Calu3 (cell line): ENCODE data around the gene GLT8D2. TPM values are rescaled to one million over a fixed set of nuclear protein-coding genes. Genes with fewer than 3 reads are reported as not detected.
A peak's percentile ranks its signal among the peaks of the same experiment; 100 is the strongest.

Experiments used
- BruUV-seq: library from RNA; stranded (reverse); fragments of 400-500 nt; replicated peaks from 2 replicates; lab custom pipeline; 2021; lab: Mats Ljungman, UMichigan
- CTCF ChIA-PET: fragments of 300-600 bp; sonication (Branson Sonifier 250); formaldehyde crosslinking; loops from one replicate; lab custom pipeline; 2022; ENCODE audit warnings: antibody characterized with exemption; lab: Charles Lee
- DNase-seq: peaks from one replicate; pipeline ENCODE4 v3.0.0; 2022
- H3K27ac Mint-ChIP-seq: one replicate; pipeline ENCODE4 v1.8.0; 2022; ENCODE audit warnings: mixed read lengths; ENCODE audit not compliant: unreplicated experiment
- H3K27me3 Mint-ChIP-seq: one replicate; pipeline ENCODE4 v1.8.0; 2022; ENCODE audit warnings: mixed read lengths; ENCODE audit not compliant: unreplicated experiment
- H3K36me3 Mint-ChIP-seq: one replicate; pipeline ENCODE4 v1.8.0; 2022; ENCODE audit warnings: mild to moderate bottlenecking, moderate library complexity, mixed read lengths; ENCODE audit not compliant: insufficient read depth, unreplicated experiment
- H3K4me1 Mint-ChIP-seq: one replicate; pipeline ENCODE4 v1.8.0; 2022; ENCODE audit warnings: mild to moderate bottlenecking, low read depth, mixed read lengths; ENCODE audit not compliant: unreplicated experiment
- H3K4me3 Mint-ChIP-seq: one replicate; pipeline ENCODE4 v1.8.0; 2022; ENCODE audit warnings: mild to moderate bottlenecking, low read depth, moderate library complexity, mixed read lengths; ENCODE audit not compliant: unreplicated experiment
- H3K9me3 Mint-ChIP-seq: one replicate; pipeline ENCODE4 v1.8.0; 2022; ENCODE audit warnings: low read depth, mixed read lengths; ENCODE audit not compliant: unreplicated experiment
- intact Hi-C: fragments of 100-400 bp; cut with micrococcal nuclease; formaldehyde crosslinking; loops from one replicate; pipeline ENCODE4 v1.10.0; 2022; ENCODE audit not compliant: unreplicated experiment
- total RNA-seq: library from RNA; stranded (reverse); gene quantifications from 2 replicates; pipeline ENCODE4 v1.2.3, GENCODE V29; 2022
- TF ChIP-seq, protein P1 (sequence below): fragments of 200-600 bp; IDR thresholded peaks from one replicate; pipeline ENCODE4 v1.8.0; 2022; ENCODE audit warnings: antibody characterized with exemption; ENCODE audit not compliant: unreplicated experiment

The GLT8D2 gene
- total RNA-seq, 1 experiment from 2014 or later, result not detected

DNA sequence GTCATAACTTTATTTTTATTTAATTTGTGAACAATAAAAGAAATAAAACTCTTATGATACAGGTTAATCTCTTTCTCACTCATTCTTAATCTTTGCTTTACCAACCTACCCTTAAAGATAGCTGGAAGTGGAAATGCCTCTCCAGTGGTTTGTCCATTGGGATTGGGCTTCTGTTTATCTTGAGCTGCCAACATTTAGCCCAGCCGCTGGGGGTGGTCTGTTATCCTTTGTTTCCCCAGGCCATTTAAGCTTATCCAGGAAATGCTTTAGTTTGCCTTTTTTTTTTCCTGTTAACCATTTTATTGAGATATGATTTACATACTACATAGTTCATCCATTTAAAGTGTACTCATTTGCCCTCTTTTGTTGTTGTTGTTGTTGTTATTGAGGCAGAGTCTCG, 76.1 kb downstream of the GLT8D2 start:
- H3K4me3 Mint-ChIP-seq, result no peak overlapping the region
- H3K4me1 Mint-ChIP-seq, result peaks cover 18% of the 10 kb centered on the region
- H3K9me3 Mint-ChIP-seq, result no peaks in the 10 kb centered on the region
- TF ChIP-seq, protein P1, sequence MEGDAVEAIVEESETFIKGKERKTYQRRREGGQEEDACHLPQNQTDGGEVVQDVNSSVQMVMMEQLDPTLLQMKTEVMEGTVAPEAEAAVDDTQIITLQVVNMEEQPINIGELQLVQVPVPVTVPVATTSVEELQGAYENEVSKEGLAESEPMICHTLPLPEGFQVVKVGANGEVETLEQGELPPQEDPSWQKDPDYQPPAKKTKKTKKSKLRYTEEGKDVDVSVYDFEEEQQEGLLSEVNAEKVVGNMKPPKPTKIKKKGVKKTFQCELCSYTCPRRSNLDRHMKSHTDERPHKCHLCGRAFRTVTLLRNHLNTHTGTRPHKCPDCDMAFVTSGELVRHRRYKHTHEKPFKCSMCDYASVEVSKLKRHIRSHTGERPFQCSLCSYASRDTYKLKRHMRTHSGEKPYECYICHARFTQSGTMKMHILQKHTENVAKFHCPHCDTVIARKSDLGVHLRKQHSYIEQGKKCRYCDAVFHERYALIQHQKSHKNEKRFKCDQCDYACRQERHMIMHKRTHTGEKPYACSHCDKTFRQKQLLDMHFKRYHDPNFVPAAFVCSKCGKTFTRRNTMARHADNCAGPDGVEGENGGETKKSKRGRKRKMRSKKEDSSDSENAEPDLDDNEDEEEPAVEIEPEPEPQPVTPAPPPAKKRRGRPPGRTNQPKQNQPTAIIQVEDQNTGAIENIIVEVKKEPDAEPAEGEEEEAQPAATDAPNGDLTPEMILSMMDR, result no peak
- intact Hi-C loops, result no loop called here
- H3K36me3 Mint-ChIP-seq, result peaks cover 29% of the 10 kb centered on the region
- BruUV-seq, result no TSS peak
- no peak overlapping the region for H3K27ac Mint-ChIP-seq
- no peaks in the 10 kb centered on the region for H3K27me3 Mint-ChIP-seq
- CTCF ChIA-PET, result no interaction called here
- DNase-seq, result no peak

DNA sequence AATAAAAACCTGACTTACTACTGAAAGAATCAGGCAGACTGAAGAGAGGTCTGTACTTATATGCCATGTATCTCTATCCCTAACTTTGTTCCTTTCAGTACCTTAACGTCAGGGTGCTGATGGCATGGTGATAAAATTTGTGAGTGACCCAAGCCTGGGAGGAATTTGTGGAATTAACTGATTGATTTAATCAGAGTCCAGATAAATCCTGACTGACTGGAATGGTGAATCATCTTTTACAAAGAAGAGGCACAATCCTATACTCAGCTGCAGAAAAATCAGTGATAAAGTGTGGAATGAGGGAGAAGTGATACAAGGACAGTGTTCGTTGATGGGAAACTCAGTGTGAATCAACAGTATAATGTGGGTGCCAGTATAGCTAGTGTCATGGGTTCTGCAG, 80.6 kb downstream of the GLT8D2 start:
- intact Hi-C loops, result loop anchor here (5.0 kb wide), 1 partner anchor 138 kb away; no protein-coding TSS in a partner anchor
- BruUV-seq, result no TSS peak
- Mint-ChIP-seq H3K27me3 (no peaks in the 10 kb centered on the region), H3K4me3 (no peak overlapping the region), H3K27ac (no peak overlapping the region), H3K9me3 (no peaks in the 10 kb centered on the region), H3K4me1 (peaks cover 33% of the 10 kb centered on the region), H3K36me3 (peaks cover 49% of the 10 kb centered on the region)
- TF ChIP-seq, protein P1, result no peak
- CTCF ChIA-PET, result interaction anchor here (1.2 kb wide), 1 partner anchor 140 kb away, joined by 5 read pairs; no protein-coding TSS in a partner anchor
- no peak for DNase-seq

DNA sequence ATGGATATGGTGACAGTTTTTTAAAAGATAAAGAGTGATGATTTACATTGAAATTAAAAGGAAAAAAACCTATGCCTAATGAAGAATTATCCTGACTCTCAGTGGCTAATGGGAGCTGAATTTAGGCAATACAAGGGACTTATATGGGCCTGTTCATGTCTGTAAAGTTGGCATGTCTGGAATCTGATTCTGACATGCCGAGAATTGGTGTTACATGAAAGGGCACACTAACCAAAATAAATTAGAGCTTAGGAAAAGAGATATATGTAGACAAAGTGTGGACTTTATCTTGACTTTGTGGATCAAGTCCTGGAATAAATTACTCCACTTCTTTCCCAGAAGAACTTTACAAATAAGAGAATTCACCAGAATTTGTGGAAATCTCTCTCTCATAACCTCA, 83.3 kb downstream of the GLT8D2 start:
- intact Hi-C loops, result loop anchor here (5.0 kb wide), 1 partner anchor 141 kb away; no protein-coding TSS in a partner anchor
- Mint-ChIP-seq H3K4me3 (peak overlapping the region; percentile 98), H3K27ac (peak overlapping the region; percentile 95), H3K4me1 (peaks cover 37% of the 10 kb centered on the region), H3K27me3 (no peaks in the 10 kb centered on the region), H3K36me3 (peaks cover 59% of the 10 kb centered on the region), H3K9me3 (no peaks in the 10 kb centered on the region)
- DNase-seq, result no peak
- CTCF ChIA-PET, result interaction anchor here (0.7 to 2.0 kb wide), 2 partner anchors 14 to 142 kb away, joined by 4 to 10 read pairs; no protein-coding TSS in a partner anchor
- BruUV-seq, result no TSS peak
- TF ChIP-seq, protein P1, result no peak

DNA sequence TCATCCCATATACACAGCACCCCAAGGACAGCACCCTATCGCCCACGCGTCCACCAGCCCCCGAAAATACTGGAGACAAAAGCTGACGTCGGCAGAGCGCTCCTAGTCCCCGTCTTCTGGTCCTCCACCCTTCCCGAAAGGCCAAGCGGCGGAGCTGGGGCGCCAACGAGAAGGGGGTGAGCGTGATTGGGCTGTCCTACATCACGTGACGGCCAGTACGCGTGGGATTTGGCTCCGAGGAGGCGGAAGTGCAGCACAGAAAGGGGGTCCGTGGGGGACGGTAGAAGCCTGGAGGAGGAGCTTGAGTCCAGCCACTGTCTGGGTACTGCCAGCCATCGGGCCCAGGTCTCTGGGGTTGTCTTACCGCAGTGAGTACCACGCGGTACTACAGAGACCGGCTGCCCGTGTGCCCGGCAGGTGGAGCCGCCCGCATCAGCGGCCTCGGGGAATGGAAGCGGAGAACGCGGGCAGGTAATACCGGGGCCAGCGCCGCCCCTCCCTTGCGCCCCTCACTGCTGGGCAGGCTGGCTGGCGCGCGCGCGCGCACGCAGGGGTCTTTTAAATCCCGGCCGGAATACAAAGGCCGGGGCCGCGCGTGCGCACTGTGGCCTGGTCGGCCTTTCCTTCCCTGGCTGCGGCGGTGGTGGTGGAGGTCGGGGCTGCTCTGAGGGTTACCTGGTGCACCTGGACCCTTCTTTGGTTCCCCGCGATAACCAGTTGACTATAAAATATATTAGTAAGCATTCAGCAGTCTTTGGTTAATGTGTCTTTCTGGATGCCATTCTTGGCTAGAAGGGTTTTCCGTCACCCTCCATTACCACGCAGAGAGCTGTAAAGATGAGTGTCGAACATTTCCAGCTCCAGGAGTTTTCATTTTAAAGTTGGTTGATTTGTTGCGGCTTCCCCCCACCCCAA, 84.1 kb downstream of the GLT8D2 start, which contains the start of gene TDG:
TSS of gene TDG (plus strand) at position 283 of the 915 bp plus-strand sequence. CDS start at position 449, 166 bp downstream.
- H3K4me1 Mint-ChIP-seq, result peaks cover 29% of the 10 kb centered on the region
- CTCF ChIA-PET, result interaction anchor here (0.6 to 2.0 kb wide), 6 partner anchors 9 to 1072 kb away, joined by 3 to 10 read pairs (median 4); partner anchors contain the start of genes HSP90B1 and NFYB
- TF ChIP-seq, protein P1, result no peak
- H3K4me3 Mint-ChIP-seq, result peak within 1 kb of the TSS; percentile 98
- BruUV-seq, result no TSS peak
- peak; percentile 98 for DNase-seq
- peaks cover 59% of the 10 kb centered on the region for H3K36me3 Mint-ChIP-seq
- no peaks in the 10 kb centered on the region for H3K9me3 Mint-ChIP-seq
- H3K27ac Mint-ChIP-seq, result peak within 1 kb of the TSS; percentile 95
- no peaks in the 10 kb centered on the region for H3K27me3 Mint-ChIP-seq
- intact Hi-C loops, result loop anchor here (5.0 kb wide), 1 partner anchor 141 kb away; no protein-coding TSS in a partner anchor
